Activated CD4-positive, alpha-beta T cell treated with anti-CD3 and anti-CD28 coated beads for 24 hours (primary cell): ENCODE results near the gene SLC5A12.
"Not testable (repeated sequence)": the region's sequence is repeated elsewhere in the genome, so short reads cannot be mapped to it uniquely, and the experiment has no call there.

Experiments
- DNase-seq, 2 donors: peaks; one replicate each; pipeline ENCODE4 v3.0.0-alpha.2; 2020; ENCODE audit warnings: low read depth in 2 of 2

Gene SLC5A12

DNA sequence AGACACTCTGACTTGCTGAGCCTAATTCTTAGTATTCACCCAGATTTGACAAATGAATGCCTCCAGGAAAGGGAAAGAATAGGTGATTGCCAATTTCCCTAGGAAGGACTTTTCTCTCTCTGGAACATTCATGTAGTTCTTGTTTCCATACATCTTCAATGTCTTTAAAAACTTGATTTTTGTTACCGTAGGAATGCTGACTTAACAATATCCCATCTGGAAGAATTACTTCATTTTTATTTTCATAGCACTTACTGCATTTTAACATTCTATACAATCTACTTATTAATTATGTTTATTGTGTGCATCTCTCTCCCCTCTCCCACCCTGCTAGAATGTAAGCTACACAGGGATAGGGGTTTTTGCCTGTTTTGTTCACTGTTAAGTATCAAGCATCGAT lies 66.6 kb downstream of the SLC5A12 start:
- DNase-seq: no peak

GRCh38 chr11:26651916-26652315 lies 69.9 kb downstream of the SLC5A12 start:
- DNase-seq: no peak

- peak in 1 of 2 donors; percentile 3 for DNase-seq
These were observed 72.0 kb downstream of the SLC5A12 start for GRCh38 chr11:26649884-26650283.

- DNase-seq: not testable (repeated sequence)
These were observed 78.5 kb downstream of the SLC5A12 start for GRCh38 chr11:26643314-26643713.

- no peak for DNase-seq
These were observed 89.1 kb downstream of the SLC5A12 start for GRCh38 chr11:26632691-26633159.

DNA sequence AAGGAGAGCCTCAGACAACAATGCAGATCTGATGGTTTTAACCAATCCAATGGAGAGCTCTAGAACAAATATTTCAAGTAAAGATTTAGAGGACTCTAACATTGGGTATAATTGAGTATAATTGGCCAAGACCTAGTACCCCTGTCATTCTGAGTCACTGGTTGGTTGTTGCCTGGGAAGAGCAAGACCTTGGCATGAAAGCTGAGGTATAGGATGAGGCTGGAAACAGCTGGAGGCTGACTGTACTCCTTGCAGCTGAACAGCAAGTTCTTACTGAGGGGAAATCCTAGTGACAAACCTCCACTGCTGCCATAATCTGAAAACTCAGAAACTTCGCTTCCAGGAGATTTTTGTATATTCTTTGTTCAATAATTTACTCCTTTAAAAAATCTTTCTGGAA lies 95.5 kb downstream of the SLC5A12 start:
- no peak for DNase-seq

DNA sequence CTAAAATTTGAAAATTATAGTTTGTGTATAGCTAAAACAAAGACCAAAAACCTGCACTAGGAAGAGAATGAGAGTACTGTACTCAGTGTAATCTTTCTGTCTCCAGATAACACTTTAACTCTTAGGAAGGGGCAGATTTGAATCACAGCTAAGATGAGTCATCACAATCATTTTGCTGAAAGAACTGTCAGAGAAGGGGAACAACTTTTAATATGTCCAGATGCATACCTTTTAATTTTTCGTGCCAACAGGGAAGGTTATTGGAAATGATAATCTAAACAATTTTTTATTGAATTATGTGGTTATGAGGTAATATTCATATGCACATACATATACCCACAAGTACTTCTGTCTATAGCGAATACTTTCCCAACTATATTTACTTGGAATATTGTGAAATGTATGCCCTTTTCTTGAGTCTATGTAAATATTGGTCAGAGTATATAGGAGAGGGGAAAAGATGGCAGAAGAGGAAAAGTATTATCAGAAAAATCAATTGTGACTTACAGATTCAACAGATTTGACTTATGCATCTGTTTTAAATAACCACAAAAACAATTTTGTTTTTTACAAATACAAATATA lies 98.7 kb downstream of the SLC5A12 start:
- no peak for DNase-seq

DNA sequence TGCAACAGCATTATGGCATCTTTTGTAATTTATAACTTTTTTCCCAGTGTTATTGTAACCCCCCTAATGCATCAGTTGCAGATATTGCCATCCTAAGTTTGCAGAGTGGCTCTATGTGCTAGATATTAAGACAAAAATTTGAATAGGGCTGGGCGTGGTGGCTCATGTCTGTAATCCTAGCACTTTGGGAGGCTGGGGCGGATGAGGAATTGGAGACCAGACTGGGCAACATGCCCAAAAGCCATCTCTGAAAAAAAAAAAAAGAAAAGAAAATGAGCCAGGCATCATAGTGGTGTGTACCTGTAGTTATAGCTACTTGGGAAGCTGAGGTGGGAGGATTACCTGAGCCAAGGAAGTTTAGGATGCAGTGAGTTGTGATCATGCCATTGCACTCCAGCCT lies 99.7 kb downstream of the SLC5A12 start:
- no peak for DNase-seq

DNA sequence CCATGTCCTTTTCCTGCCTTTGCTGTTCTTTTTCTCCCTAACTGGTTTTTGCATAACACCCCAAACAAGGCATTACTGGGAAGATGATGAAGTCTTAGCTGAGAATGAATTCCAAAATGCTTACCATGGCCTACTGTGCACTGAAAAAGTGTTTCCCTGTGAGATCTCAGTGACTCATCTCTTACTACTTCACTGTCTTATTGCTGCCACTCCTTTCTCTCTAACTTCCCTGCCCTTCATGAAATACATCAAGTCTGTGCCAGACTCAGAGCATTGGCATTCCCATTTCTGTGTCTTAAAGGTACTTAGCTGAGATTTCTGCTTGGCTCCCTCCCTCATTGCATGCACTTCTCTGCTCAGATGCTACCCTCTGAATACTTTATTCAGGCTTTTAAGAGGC lies 100.7 kb downstream of the SLC5A12 start:
- DNase-seq: no peak

DNA sequence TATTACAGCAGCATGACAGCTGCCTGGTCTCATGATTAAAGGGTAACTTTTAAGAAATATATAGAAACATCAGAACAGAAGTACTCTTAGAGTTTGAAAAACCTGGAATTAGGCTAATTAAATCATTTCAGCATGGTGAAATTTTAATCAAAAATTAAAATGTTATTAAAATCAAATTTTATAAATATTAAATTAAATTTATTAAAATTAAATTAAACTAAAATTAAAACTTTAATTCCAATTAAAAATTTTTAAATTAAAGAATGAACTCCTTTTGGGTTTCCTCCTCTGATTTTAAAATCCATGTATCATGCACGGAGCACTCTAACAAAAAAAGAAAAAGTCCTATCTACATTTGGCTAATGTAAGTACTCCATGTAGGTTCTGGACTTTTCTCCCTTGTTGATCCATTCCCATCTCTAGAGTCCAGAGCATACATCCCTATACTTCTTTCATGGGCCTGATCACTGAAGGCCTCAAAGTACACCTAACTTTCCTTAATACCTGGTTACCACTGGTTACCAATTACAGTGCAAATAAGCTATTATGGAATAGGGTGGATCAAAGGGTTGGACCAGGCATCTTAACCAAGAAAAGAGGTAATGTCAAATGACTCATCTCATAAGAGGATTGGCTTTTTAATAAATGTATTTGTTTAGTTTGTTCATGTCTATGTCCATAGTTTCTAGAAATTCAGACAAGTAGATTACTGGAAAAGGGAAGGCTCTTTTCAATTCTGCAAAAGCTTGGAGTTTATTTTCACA lies 101.4 kb downstream of the SLC5A12 start:
- DNase-seq: no peak

DNA sequence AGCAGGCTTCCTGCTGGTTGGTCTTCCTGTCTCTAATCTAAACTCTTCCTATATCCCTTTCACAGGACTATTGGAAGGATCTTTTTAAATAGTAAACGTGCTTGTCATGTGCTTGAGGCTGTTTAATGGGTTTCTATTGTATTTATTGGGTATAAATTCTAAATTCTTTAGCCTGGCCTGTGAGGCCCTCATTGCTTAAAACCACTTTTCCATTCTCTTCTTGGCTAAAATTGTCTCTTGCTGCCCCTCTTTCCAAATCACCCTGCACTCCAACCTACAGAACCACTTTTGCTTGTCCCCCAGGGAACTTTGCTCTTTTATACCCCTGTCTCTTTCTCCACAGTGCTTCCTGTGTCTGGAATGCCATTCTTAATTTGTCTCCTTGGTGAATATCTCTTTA lies 103.4 kb downstream of the SLC5A12 start:
- DNase-seq: no peak
